Testis (tissue), 2 donors: ENCODE results near the gene MYO9B.

Experiments used
- CTCF ChIP-seq, 3 experiments: fragments of 450-650 bp in 2 of 3; fragments of 200-600 bp in 1 of 3; sonication (generic) in 1 of 3; IDR thresholded peaks; one replicate each; pipeline ENCODE4 v1.5.1; 2016 to 2019; ENCODE audit warnings: antibody characterized with exemption in 3 of 3, mild to moderate bottlenecking in 2 of 3, moderate library complexity in 1 of 3
- POLR2A ChIP-seq: fragments of 450-650 bp; IDR thresholded peaks from one replicate; pipeline ENCODE4 v1.6.1; 2017; ENCODE audit warnings: antibody characterized with exemption, mild to moderate bottlenecking, moderate library complexity

GRCh38 chr19:17073869-17074633 lies 1.5 kb upstream of the MYO9B start:
- no peak for TF ChIP-seq CTCF (IDR thresholded peaks at IDR 0.05)
- TF ChIP-seq POLR2A = no peak
